Subcutaneous abdominal adipose tissue (tissue), 5 donors: ENCODE measurements around the gene CYP2C19.
"Not testable (repeated sequence)": the region's sequence is repeated elsewhere in the genome, so short reads cannot be mapped to it uniquely, and the experiment has no call there.

Source experiments
- H3K27ac ChIP-seq: one replicate; pipeline ENCODE4 v1.7.0; 2013; ENCODE audit warnings: low read depth, mild to moderate bottlenecking, inconsistent platforms, low read length, moderate library complexity
- H3K27me3 ChIP-seq, 5 donors: one replicate each; pipeline ENCODE4 v1.7.0; 2013; ENCODE audit warnings: low read length in 5 of 5, inconsistent platforms in 1 of 5; ENCODE audit not compliant: control insufficient read depth in 5 of 5, insufficient read depth in 4 of 5
- H3K36me3 ChIP-seq, 5 donors: one replicate each; pipeline ENCODE4 v1.7.0; 2013; ENCODE audit warnings: low read length in 5 of 5; ENCODE audit not compliant: control insufficient read depth in 5 of 5, insufficient read depth in 5 of 5
- H3K4me1 ChIP-seq, 5 donors: one replicate each; pipeline ENCODE4 v1.7.0; 2013; ENCODE audit warnings: low read length in 5 of 5, mild to moderate bottlenecking in 3 of 5, moderate library complexity in 1 of 5; ENCODE audit not compliant: control insufficient read depth in 5 of 5, insufficient read depth in 5 of 5
- H3K4me3 ChIP-seq, 5 donors: one replicate each; pipeline ENCODE4 v1.7.0; 2013; ENCODE audit warnings: low read length in 5 of 5, low read depth in 1 of 5
- H3K9ac ChIP-seq, 5 donors: one replicate each; pipeline ENCODE4 v1.7.0; 2013; ENCODE audit warnings: low read length in 5 of 5, mild to moderate bottlenecking in 4 of 5, moderate library complexity in 3 of 5
- H3K9me3 ChIP-seq, 5 donors: one replicate each; pipeline ENCODE4 v1.7.0; 2013; ENCODE audit warnings: low read length in 5 of 5; ENCODE audit not compliant: control insufficient read depth in 5 of 5
- donor health status: healthy.
- donor health status: healthy.
- donor health status: healthy.
- donor health status: healthy.
- donor health status: healthy.

The CYP2C19 gene

DNA sequence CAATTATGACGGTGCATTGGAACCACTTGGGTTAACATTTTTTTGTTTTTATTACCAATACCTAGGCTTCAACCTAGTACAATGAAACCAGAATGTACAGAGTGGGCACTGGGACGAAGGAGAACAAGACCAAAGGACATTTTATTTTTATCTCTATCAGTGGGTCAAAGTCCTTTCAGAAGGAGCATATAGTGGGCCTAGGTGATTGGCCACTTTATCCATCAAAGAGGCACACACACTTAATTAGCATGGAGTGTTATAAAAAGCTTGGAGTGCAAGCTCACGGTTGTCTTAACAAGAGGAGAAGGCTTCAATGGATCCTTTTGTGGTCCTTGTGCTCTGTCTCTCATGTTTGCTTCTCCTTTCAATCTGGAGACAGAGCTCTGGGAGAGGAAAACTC lies at the start of gene CYP2C19:
TSS of gene CYP2C19 (plus strand) at position 289 of the 400 bp plus-strand sequence. CDS start at position 314, 25 bp downstream.
- Histone ChIP-seq H3K4me3 (no peak within 1 kb of the TSS), H3K9me3 (peaks cover 0 to 3% (median 0%) of the 10 kb centered on the region in 5 donors), H3K4me1 (no peaks in the 10 kb centered on the region), H3K36me3 (no peaks in the 10 kb centered on the region), H3K27ac (no peak within 1 kb of the TSS), H3K27me3 (no peaks in the 10 kb centered on the region), H3K9ac (no peak within 1 kb of the TSS)

GRCh38 chr10:94725871-94726270 lies 36.6 kb upstream of the CYP2C19 start:
- Histone ChIP-seq H3K9me3 (no peaks in the 10 kb centered on the region), H3K4me1 (no peaks in the 10 kb centered on the region), H3K27me3 (no peaks in the 10 kb centered on the region), H3K36me3 (peaks cover 0 to 3% (median 0%) of the 10 kb centered on the region in 5 donors), H3K9ac (no peak overlapping the region), H3K27ac (no peak overlapping the region), H3K4me3 (no peak overlapping the region)

- peaks cover 0 to 6% (median 3%) of the 10 kb centered on the region in 5 donors for H3K9me3 ChIP-seq
- no peaks in the 10 kb centered on the region for H3K4me1 ChIP-seq
- no peaks in the 10 kb centered on the region for H3K27me3 ChIP-seq
- H3K9ac ChIP-seq, result no peak overlapping the region
- H3K27ac ChIP-seq, result no peak overlapping the region
- H3K36me3 ChIP-seq, result no peaks in the 10 kb centered on the region
- H3K4me3 ChIP-seq, result no peak overlapping the region
Measured at GRCh38 chr10:94735197-94735596, 27.3 kb upstream of the CYP2C19 start.

DNA sequence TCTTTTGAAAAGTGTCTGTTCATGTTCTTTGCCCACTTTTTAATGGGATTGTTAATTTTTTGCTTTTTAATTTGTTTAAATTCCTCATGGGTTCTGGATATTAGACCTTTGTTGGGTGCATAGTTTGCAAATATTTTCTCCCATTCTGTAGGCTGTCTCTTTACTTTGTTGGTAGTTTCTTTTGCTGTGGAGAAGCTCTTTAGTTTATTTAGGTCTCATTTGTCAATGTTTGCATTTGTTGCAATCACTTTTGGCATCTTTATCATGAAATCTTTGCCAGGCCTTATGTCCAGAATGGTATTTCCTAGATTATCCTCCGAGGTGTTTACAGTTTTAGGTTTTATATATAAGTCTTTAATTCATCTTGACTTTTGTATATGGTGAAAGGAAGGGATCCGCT lies 23.9 kb upstream of the CYP2C19 start:
- H3K27ac ChIP-seq, result no peak overlapping the region
- H3K36me3 ChIP-seq, result no peaks in the 10 kb centered on the region
- H3K9me3 ChIP-seq, result peaks cover 0 to 9% (median 3%) of the 10 kb centered on the region in 5 donors
- H3K27me3 ChIP-seq, result no peaks in the 10 kb centered on the region
- no peak overlapping the region for H3K4me3 ChIP-seq
- H3K9ac ChIP-seq, result no peak overlapping the region
- no peaks in the 10 kb centered on the region for H3K4me1 ChIP-seq

DNA sequence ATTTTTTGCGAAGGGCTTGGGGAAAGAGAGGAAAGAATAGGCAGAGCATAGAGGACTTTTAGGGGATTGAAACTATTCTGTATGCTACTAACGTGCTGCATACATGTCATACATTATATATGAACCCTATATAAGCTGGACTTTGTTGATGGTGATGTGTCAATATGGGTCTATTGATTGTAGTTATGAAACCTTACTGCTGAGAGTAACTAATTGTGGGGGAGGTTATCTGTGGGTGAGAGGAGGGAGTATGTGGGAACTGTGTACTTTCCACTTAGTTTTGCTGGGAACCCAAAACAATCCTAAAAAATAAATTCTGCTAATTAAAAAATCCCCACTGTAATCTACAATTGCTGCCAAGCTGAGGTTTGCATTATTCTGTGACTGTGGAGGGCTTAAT lies 15.3 kb upstream of the CYP2C19 start:
- H3K9me3 ChIP-seq, result peaks cover 0 to 4% (median 0%) of the 10 kb centered on the region in 5 donors
- H3K4me1 ChIP-seq, result no peaks in the 10 kb centered on the region

GRCh38 chr10:94747838-94748237 lies 14.6 kb upstream of the CYP2C19 start:
- Histone ChIP-seq H3K4me3 (no peak overlapping the region), H3K9me3 (peaks cover 0 to 4% (median 0%) of the 10 kb centered on the region in 5 donors), H3K9ac (no peak overlapping the region), H3K4me1 (no peaks in the 10 kb centered on the region), H3K27ac (no peak overlapping the region), H3K27me3 (no peaks in the 10 kb centered on the region), H3K36me3 (no peaks in the 10 kb centered on the region)

More for the DNA sequence above, 15.3 kb upstream of the CYP2C19 start:
- Histone ChIP-seq H3K36me3 (no peaks in the 10 kb centered on the region), H3K4me3 (no peak overlapping the region), H3K9ac (no peak overlapping the region), H3K27me3 (no peaks in the 10 kb centered on the region), H3K27ac (no peak overlapping the region)

GRCh38 chr10:94757916-94758315 lies 4.6 kb upstream of the CYP2C19 start:
- Histone ChIP-seq H3K27me3 (no peaks in the 10 kb centered on the region), H3K4me3 (no peak overlapping the region), H3K27ac (no peak overlapping the region), H3K36me3 (no peaks in the 10 kb centered on the region), H3K9me3 (peaks cover 0 to 3% (median 0%) of the 10 kb centered on the region in 5 donors), H3K9ac (no peak overlapping the region), H3K4me1 (no peaks in the 10 kb centered on the region)

GRCh38 chr10:94760586-94761178 lies 1.8 kb upstream of the CYP2C19 start:
- no peaks in the 10 kb centered on the region for H3K27me3 ChIP-seq
- H3K9me3 ChIP-seq, result peaks cover 0 to 3% (median 0%) of the 10 kb centered on the region in 5 donors
- H3K4me3 ChIP-seq, result no peak overlapping the region
- no peaks in the 10 kb centered on the region for H3K4me1 ChIP-seq
- H3K36me3 ChIP-seq, result no peaks in the 10 kb centered on the region
- H3K9ac ChIP-seq, result no peak overlapping the region
- H3K27ac ChIP-seq, result no peak overlapping the region

- H3K9ac ChIP-seq, H3K27me3 ChIP-seq, H3K36me3 ChIP-seq, H3K27ac ChIP-seq, H3K9me3 ChIP-seq, H3K4me1 ChIP-seq, H3K4me3 ChIP-seq: not testable (repeated sequence)
Measured at GRCh38 chr10:94775425-94775824, 12.9 kb downstream of the CYP2C19 start.

DNA sequence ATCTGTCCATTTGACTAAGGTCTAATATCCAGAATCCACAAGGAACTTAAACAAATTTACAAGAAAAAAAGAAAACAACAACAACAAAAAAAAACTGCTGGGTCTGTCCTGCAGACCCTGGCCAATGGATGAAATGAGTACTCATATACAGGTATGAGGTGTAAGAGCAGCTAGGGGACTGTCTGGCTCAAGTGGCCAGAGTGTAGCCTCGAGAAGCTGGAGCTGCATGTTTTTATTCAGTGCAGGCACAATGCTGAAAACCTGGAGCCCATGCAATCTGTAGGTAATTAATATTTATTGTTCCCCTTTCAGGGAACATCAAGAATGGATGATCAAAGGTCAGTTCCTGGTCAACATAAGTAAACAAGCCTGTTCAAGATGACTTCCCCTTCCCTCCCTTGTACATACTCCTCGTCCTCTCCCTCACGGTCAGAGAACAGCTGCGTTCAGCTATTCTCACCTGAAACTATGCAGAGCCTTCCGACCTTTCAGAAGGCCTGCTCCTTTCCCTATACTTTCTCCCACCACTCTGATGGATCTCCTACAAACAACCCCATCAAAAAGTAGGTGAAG lies 15.5 kb downstream of the CYP2C19 start:
- no peaks in the 10 kb centered on the region for H3K9me3 ChIP-seq

More for the DNA sequence above, 15.5 kb downstream of the CYP2C19 start:
- Histone ChIP-seq H3K9ac (no peak overlapping the region), H3K36me3 (no peaks in the 10 kb centered on the region), H3K4me3 (no peak overlapping the region), H3K4me1 (no peaks in the 10 kb centered on the region), H3K27ac (no peak overlapping the region), H3K27me3 (no peaks in the 10 kb centered on the region)
